Neutrophil (primary cell): ENCODE data around the gene STX1A.

Experiments
- H3K27ac ChIP-seq: fragments of 200-600 bp; sonication (generic); 2 replicates; pipeline ENCODE4 v1.5.1; 2016; ENCODE audit warnings: mild to moderate bottlenecking, moderate library complexity
- H3K27me3 ChIP-seq: fragments of 200-600 bp; sonication (generic); 2 replicates; pipeline ENCODE4 v1.6.0; 2016; ENCODE audit warnings: mild to moderate bottlenecking
- H3K36me3 ChIP-seq: fragments of 200-600 bp; sonication (generic); 2 replicates; pipeline ENCODE4 v1.5.1; 2017
- H3K4me1 ChIP-seq, 2 experiments: fragments of 200-600 bp in 1 of 2; sonication (generic) in 1 of 2; 1 replicate in 1 of 2; 2 replicates in 1 of 2; pipeline versions ENCODE4 v1.5.1 to v1.6.1; 2013 to 2016; ENCODE audit warnings: low read depth in 1 of 2, low read length in 1 of 2, mild to moderate bottlenecking in 1 of 2, moderate library complexity in 1 of 2; ENCODE audit not compliant: control insufficient read depth in 1 of 2, insufficient read depth in 1 of 2
- H3K4me3 ChIP-seq, 2 experiments: fragments of 200-600 bp in 1 of 2; sonication (generic) in 1 of 2; 1 replicate in 1 of 2; 2 replicates in 1 of 2; pipeline ENCODE4 v1.5.1; 2013 to 2016; ENCODE audit warnings: low read depth in 1 of 2, low read length in 1 of 2, mild to moderate bottlenecking in 1 of 2, moderate library complexity in 1 of 2
- H3K9me3 ChIP-seq: fragments of 200-600 bp; sonication (generic); 2 replicates; pipeline ENCODE4 v1.5.1; 2016
- TF ChIP-seq, protein P1 (sequence below): fragments of 200-600 bp; sonication (generic); IDR thresholded peaks from 2 replicates; pipeline ENCODE4 v1.5.1; 2016; ENCODE audit warnings: antibody characterized with exemption

The STX1A gene

DNA sequence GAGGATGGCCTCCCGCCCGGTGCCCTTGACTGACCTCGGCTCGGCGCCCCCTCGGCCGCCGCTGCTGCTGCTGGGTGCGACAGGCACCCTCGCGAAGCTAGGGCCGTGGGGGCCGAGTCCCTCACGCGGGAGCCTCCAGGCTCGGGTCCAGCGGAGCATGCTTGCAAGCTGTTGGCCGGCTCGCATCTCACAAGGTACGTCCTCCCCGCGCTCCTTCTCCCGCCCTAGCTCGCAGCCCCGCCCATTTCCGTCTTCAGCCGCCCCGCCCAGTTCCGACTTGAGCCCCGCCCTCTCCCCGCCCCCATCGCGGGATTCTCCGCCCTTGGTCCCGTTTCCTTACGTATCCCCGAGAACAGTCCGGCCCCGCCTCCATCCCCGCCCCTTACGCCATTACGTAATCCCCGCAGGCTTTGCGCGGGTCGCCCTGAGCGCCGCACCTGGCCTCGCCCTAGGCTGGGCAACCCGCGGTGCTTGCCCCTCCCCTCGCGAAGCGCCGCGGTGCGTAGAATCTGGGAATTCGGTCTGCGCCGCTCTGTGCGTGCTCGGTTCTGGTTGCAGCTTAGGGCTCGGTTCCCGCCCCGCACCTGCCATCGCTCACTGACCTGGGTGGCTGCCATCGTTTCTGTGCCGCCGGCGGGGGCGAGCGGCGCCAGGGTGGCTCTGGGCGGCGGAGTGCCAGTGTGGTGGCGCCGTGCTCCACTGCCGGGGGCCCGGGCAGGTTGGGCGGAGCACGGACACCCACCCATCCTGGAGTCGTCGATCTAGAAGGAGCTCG lies 19.3 kb upstream of the STX1A start, which contains the start of gene ABHD11:
ABHD11 (minus strand) TSS at position 191 of the 775 bp plus-strand sequence; CDS start at position 159, 32 bp downstream.
- H3K27me3 ChIP-seq: peaks cover 40% of the 10 kb centered on the region
- H3K9me3 ChIP-seq: no peaks in the 10 kb centered on the region
- H3K36me3 ChIP-seq: peaks cover 21% of the 10 kb centered on the region
- peak within 1 kb of the TSS; percentile 86 for H3K27ac ChIP-seq
- peak within 1 kb of the TSS; percentile 92 to 99 for H3K4me3 ChIP-seq
- TF ChIP-seq, protein P1, sequence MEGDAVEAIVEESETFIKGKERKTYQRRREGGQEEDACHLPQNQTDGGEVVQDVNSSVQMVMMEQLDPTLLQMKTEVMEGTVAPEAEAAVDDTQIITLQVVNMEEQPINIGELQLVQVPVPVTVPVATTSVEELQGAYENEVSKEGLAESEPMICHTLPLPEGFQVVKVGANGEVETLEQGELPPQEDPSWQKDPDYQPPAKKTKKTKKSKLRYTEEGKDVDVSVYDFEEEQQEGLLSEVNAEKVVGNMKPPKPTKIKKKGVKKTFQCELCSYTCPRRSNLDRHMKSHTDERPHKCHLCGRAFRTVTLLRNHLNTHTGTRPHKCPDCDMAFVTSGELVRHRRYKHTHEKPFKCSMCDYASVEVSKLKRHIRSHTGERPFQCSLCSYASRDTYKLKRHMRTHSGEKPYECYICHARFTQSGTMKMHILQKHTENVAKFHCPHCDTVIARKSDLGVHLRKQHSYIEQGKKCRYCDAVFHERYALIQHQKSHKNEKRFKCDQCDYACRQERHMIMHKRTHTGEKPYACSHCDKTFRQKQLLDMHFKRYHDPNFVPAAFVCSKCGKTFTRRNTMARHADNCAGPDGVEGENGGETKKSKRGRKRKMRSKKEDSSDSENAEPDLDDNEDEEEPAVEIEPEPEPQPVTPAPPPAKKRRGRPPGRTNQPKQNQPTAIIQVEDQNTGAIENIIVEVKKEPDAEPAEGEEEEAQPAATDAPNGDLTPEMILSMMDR: peak; percentile 46
- peaks cover 29 to 33% of the 10 kb centered on the region in 2 experiments for H3K4me1 ChIP-seq

DNA sequence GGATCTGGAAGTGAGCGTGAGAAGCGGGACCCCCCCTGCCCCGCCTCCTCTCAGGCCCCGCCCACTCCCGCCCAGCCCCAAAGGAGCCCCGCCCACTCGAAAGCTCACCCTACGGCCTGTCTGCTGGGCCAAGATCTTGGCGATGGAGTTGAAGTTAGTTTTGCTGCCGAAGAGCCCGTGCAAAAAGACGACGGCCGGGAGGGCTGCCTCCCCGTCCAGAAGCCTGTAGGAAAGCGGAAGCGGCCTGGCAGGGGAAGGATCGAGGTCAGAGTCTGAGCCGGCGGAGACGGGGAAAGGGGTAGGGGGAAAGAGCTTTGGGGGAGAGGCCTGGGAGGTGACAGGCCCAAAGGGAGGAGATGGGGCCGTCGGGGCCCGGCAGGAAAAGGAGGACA lies 18.7 kb upstream of the STX1A start:
- H3K36me3 ChIP-seq: peaks cover 21% of the 10 kb centered on the region
- no peaks in the 10 kb centered on the region for H3K9me3 ChIP-seq
- peak overlapping the region; percentile 86 for H3K27ac ChIP-seq
- TF ChIP-seq, protein P1: no peak
- H3K27me3 ChIP-seq: peaks cover 35% of the 10 kb centered on the region
- peak overlapping the region; percentile 92 to 99 for H3K4me3 ChIP-seq
- H3K4me1 ChIP-seq: peaks cover 29 to 33% of the 10 kb centered on the region in 2 experiments

DNA sequence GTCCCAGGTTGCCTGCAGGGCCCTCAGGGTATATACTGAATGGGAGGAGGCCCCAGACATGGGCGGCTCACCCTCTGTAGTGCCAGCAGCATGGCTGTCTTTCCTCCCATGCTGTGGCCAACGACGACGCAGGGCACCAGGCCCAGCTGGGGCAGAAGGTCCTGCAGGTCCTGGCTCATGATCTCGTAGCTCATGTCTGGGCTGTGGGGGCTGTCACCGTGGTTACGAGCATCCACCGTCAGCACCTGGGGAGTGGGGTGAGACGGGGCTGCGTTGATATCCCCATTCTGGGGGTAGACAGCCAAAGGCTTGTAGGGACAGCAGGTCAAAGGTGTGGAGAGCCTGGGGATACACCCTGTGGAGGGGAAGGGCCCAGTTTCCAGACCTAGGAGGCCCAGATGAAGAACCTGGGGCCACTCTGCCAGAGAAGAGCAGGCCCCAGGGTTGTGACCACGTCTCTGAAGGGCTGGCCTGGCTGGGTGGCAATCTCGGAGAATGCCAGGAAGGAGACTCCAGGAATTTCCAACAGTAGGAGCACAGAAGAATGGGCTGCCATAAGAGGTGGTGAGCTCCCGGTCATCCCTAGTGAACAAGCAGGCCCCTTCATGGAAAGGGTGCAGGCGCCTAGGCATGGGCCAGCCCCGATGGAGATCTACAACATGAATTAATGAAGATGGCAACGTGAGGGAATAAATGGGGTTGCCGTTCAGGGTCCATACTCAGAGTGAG lies 18.2 kb upstream of the STX1A start:
- Histone ChIP-seq H3K9me3 (no peaks in the 10 kb centered on the region), H3K36me3 (peaks cover 21% of the 10 kb centered on the region), H3K4me3 (peak overlapping the region; percentile 92 to 99), H3K27ac (peak overlapping the region; percentile 86), H3K27me3 (peaks cover 29% of the 10 kb centered on the region), H3K4me1 (peaks cover 29 to 33% of the 10 kb centered on the region in 2 experiments)
- TF ChIP-seq, protein P1: no peak

DNA sequence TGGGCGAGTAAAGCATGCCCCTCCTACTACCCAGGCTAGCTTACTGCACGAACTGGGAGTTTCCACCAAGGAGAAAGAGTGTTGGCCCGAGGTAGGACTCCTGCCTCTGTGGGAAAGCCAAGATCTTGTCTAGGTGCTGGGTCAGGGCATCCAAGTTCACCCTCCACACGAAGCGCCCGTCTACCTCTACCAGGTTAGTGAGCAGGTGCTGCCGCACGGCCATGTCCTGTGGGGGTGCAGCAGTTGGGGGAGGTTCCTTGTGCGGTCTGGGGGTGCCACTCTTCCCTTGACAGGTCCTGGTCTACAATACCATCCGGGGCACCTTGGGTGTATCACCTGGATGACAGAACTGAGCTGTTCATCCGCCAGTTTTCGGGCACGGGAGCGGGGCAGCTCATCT lies 17.4 kb upstream of the STX1A start:
- H3K36me3 ChIP-seq: peaks cover 21% of the 10 kb centered on the region
- no peak overlapping the region for H3K27ac ChIP-seq
- peaks cover 21% of the 10 kb centered on the region for H3K27me3 ChIP-seq
- no peaks in the 10 kb centered on the region for H3K9me3 ChIP-seq
- peaks cover 34 to 36% of the 10 kb centered on the region in 2 experiments for H3K4me1 ChIP-seq
- TF ChIP-seq, protein P1: no peak
- H3K4me3 ChIP-seq: no peak overlapping the region

DNA sequence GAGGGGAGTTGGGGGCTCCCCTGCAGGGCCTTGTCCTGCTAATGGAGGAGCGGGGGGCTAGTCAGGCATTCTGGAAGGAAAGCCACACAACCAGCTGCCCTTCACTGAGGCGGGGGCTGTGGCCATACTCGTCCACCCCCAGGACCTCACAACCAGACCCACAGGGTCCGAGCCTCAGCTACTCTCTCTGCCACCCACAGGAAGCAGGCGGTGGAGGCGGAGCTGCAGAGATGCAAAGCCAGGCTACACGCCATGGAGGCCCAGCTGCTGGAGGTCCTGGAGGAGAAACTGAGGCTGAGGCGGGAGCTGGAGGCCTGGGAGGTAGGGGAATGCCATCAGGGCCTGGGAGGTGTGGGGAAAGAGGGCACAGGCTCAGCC lies 16.0 kb upstream of the STX1A start:
- Histone ChIP-seq H3K27ac (peak overlapping the region; percentile 71), H3K36me3 (peaks cover 21% of the 10 kb centered on the region), H3K4me1 (peaks cover 41 to 43% of the 10 kb centered on the region in 2 experiments), H3K27me3 (peaks cover 8% of the 10 kb centered on the region), H3K4me3 (no peak overlapping the region), H3K9me3 (no peaks in the 10 kb centered on the region)
- TF ChIP-seq, protein P1: no peak
